GM18519 (cell line): ENCODE results near the gene UCN2.

Experiments
- ATAC-seq: cut with Tn5 transposase; IDR thresholded peaks from one replicate; pipeline ENCODE4 v1.9.1; 2021; ENCODE audit warnings: mild to moderate bottlenecking, moderate library complexity; ENCODE audit not compliant: unreplicated experiment, low FRiP score

Gene UCN2

GRCh38 chr3:48563382-48563918, at the start of gene UCN2:
Gene UCN2 (minus strand): TSS chr3:48563781. CDS start chr3:48563124, 657 bp downstream.
- no peak for ATAC-seq

- no peak for ATAC-seq
Measured at GRCh38 chr3:48612309-48612708, 48.7 kb upstream of the UCN2 start.

GRCh38 chr3:48609088-48610005, 45.8 kb upstream of the UCN2 start, which contains the start of gene UQCRC1:
Gene UQCRC1 (minus strand): TSS chr3:48609646. CDS start chr3:48609620, 26 bp downstream.
- peak; percentile 87 for ATAC-seq

- ATAC-seq = no peak
Measured at GRCh38 chr3:48607519-48607918, 43.9 kb upstream of the UCN2 start.

GRCh38 chr3:48601622-48601994, 38.0 kb upstream of the UCN2 start:
- ATAC-seq = no peak

- ATAC-seq = no peak
Measured at GRCh38 chr3:48600711-48601621, 37.4 kb upstream of the UCN2 start.

GRCh38 chr3:48599509-48600285, 36.1 kb upstream of the UCN2 start:
- ATAC-seq = no peak

- ATAC-seq = no peak
Measured at GRCh38 chr3:48599077-48599501, 35.5 kb upstream of the UCN2 start.

GRCh38 chr3:48598323-48599076, 34.9 kb upstream of the UCN2 start:
- no peak for ATAC-seq

- ATAC-seq = no peak
Measured at GRCh38 chr3:48597408-48597800, 33.8 kb upstream of the UCN2 start.

GRCh38 chr3:48596676-48597407, 33.3 kb upstream of the UCN2 start:
- ATAC-seq = no peak

- ATAC-seq = no peak
Measured at GRCh38 chr3:48596157-48596556, 32.6 kb upstream of the UCN2 start.

- no peak for ATAC-seq
Measured at GRCh38 chr3:48595526-48596121, 32.0 kb upstream of the UCN2 start.

- no peak for ATAC-seq
Measured at GRCh38 chr3:48595075-48595525, 31.5 kb upstream of the UCN2 start, which contains the start of gene COL7A1. Gene COL7A1 (minus strand): TSS chr3:48595329. CDS start chr3:48595159, 170 bp downstream.

GRCh38 chr3:48594417-48595049, 31.0 kb upstream of the UCN2 start:
- no peak for ATAC-seq

GRCh38 chr3:48593337-48593736, 29.8 kb upstream of the UCN2 start:
- no peak for ATAC-seq

GRCh38 chr3:48592519-48593087, 29.0 kb upstream of the UCN2 start:
- ATAC-seq = no peak
